HCT116 (cell line): ENCODE results near the gene ZDHHC18. TPM values are rescaled to one million over a fixed set of nuclear protein-coding genes. Genes with fewer than 3 reads are reported as not detected.

Experiments used
- ATAC-seq: fragments of 200-7000 bp; cut with Tn5 transposase; 2 replicates; pipeline ENCODE4 v1.9.1; 2020; ENCODE audit warnings: mild to moderate bottlenecking, moderate library complexity
- BruUV-seq: library from RNA; stranded (reverse); fragments of 400-500 nt; replicated peaks from 2 replicates; lab custom pipeline; 2021; lab: Mats Ljungman, UMichigan
- CTCF ChIA-PET: fragments of 300-600 bp; sonication (Branson Sonifier 250); formaldehyde crosslinking; loops from one replicate; lab custom pipeline; 2021; ENCODE audit warnings: antibody characterized with exemption; lab: Charles Lee
- POLR2A ChIA-PET: fragments of 300-600, 350-600 bp; sonication (Branson Sonifier 250); formaldehyde crosslinking; loops from one replicate; lab custom pipeline; 2021; ENCODE audit warnings: antibody characterized with exemption; lab: Charles Lee
- RAD21 ChIA-PET, 2 experiments: fragments of 300-600 bp; sonication (Branson Sonifier 250); formaldehyde crosslinking; loops; one replicate each; lab custom pipeline; 2023; ENCODE audit warnings: low total read pairs in 2 of 2; ENCODE audit not compliant: uncharacterized antibody in 2 of 2, unreplicated experiment in 2 of 2, low non-redundant PET in 1 of 2; lab: Charles Lee
- DNase-seq: peaks from one replicate; pipeline ENCODE4 v3.0.0-alpha.2; 2010; ENCODE audit warnings: low read depth, low spot score
- H2AFZ ChIP-seq: fragments of 200-600 bp; shearing (Covaris generic), sonication (generic); 2 replicates; pipeline ENCODE4 v1.6.1; 2017; ENCODE audit warnings: low read depth, mixed run types, mixed read lengths, antibody characterized with exemption, low read length; ENCODE audit not compliant: poor library complexity, severe bottlenecking
- H3K27ac ChIP-seq: 2 replicates; pipeline ENCODE4 v1.5.1; 2012; ENCODE audit warnings: low read depth, low read length
- H3K27me3 ChIP-seq: fragments of 200-600 bp; sonication (generic); 2 replicates; pipeline ENCODE4 v1.6.1; 2016; ENCODE audit warnings: mixed run types, low read length, mixed read lengths; ENCODE audit not compliant: insufficient read depth
- H3K36me3 ChIP-seq, 2 experiments: fragments of 200-500 bp in 1 of 2; fragments of 200-600 bp in 1 of 2; sonication (Bioruptor generic) in 1 of 2; sonication (generic) in 1 of 2; 2 replicates each; pipeline versions ENCODE4 v1.5.1 to v1.6.1; 2014 to 2016; ENCODE audit warnings: low read length in 2 of 2, inconsistent platforms in 1 of 2, mixed read lengths in 1 of 2, mixed run types in 1 of 2; ENCODE audit not compliant: insufficient read depth in 2 of 2, control insufficient read depth in 1 of 2
- H3K4me1 ChIP-seq, 2 experiments: fragments of 200-600 bp in 1 of 2; sonication (generic) in 1 of 2; 2 replicates each; pipeline versions ENCODE4 v1.5.1 to v1.6.1; 2012 to 2017; ENCODE audit warnings: low read length in 2 of 2, inconsistent platforms in 1 of 2, mild to moderate bottlenecking in 1 of 2, mixed read lengths in 1 of 2, mixed run types in 1 of 2, moderate library complexity in 1 of 2; ENCODE audit not compliant: insufficient read depth in 2 of 2, control insufficient read depth in 1 of 2
- H3K4me2 ChIP-seq: fragments of 200-600 bp; sonication (generic); 2 replicates; pipeline ENCODE4 v1.6.1; 2017; ENCODE audit warnings: mixed run types, low read length, mixed read lengths
- H3K4me3 ChIP-seq, 2 experiments: fragments of 200-600 bp in 1 of 2; sonication (generic) in 1 of 2; replicated peaks in 1 of 2; 2 replicates each; pipeline ENCODE4 v1.5.1; 2011 to 2016; ENCODE audit warnings: low read length in 2 of 2, control low read depth in 1 of 2, low read depth in 1 of 2, mild to moderate bottlenecking in 1 of 2, mixed read lengths in 1 of 2, mixed run types in 1 of 2
- H3K79me2 ChIP-seq: fragments of 200-600 bp; sonication (generic); 2 replicates; pipeline ENCODE4 v1.6.1; 2017; ENCODE audit warnings: mild to moderate bottlenecking, mixed run types, low read length, moderate library complexity, mixed read lengths; ENCODE audit not compliant: insufficient read depth
- H3K9ac ChIP-seq: fragments of 200-600 bp; sonication (generic); 2 replicates; pipeline ENCODE4 v1.6.1; 2016; ENCODE audit warnings: low read length, mixed read lengths
- H3K9me2 ChIP-seq: fragments of 200-600 bp; sonication (generic), shearing (Covaris generic); 2 replicates; pipeline ENCODE4 v1.6.1; 2017; ENCODE audit warnings: mixed run types, mild to moderate bottlenecking, moderate library complexity; ENCODE audit not compliant: insufficient read depth
- H3K9me3 ChIP-seq, 2 experiments: fragments of 200-500 bp in 1 of 2; fragments of 200-600 bp in 1 of 2; sonication (Bioruptor generic) in 1 of 2; sonication (generic) in 1 of 2; 2 replicates each; pipeline ENCODE4 v1.6.1; 2014 to 2017; ENCODE audit warnings: low read length in 2 of 2, mixed read lengths in 2 of 2, inconsistent platforms in 1 of 2, low read depth in 1 of 2, mild to moderate bottlenecking in 1 of 2, mixed run types in 1 of 2, moderate library complexity in 1 of 2; ENCODE audit not compliant: control insufficient read depth in 1 of 2, insufficient read depth in 1 of 2
- H4K20me1 ChIP-seq: fragments of 200-600 bp; sonication (generic), shearing (Covaris generic); 2 replicates; pipeline ENCODE4 v1.6.1; 2017; ENCODE audit warnings: mixed run types, mild to moderate bottlenecking, moderate library complexity; ENCODE audit not compliant: insufficient read depth
- ATF3 ChIP-seq: IDR thresholded peaks from 2 replicates; pipeline ENCODE4 v1.6.1; 2012
- CBX3 ChIP-seq: IDR thresholded peaks from 2 replicates; pipeline ENCODE4 v1.6.1; 2012; ENCODE audit warnings: low read depth
- CEBPB ChIP-seq: IDR thresholded peaks from 2 replicates; pipeline ENCODE4 v1.6.1; 2012; ENCODE audit warnings: low read depth
- CTCF ChIP-seq, 3 experiments: fragments of 200-600 bp in 1 of 3; sonication (generic) in 1 of 3; IDR thresholded peaks in 2 of 3; conservative IDR thresholded peaks in 1 of 3; 2 replicates each; pipeline ENCODE4 v1.5.1; 2012 to 2017; ENCODE audit warnings: low read depth in 2 of 3, low read length in 2 of 3, antibody characterized with exemption in 1 of 3, borderline replicate concordance in 1 of 3, control low read depth in 1 of 3, mild to moderate bottlenecking in 1 of 3, mixed read lengths in 1 of 3, mixed run types in 1 of 3, moderate library complexity in 1 of 3; ENCODE audit not compliant: insufficient read depth in 1 of 3
- ELF1 ChIP-seq: IDR thresholded peaks from 2 replicates; pipeline ENCODE4 v1.6.1; 2012; ENCODE audit warnings: low read depth, borderline replicate concordance
- EZH2phosphoT487 ChIP-seq: fragments of 200-600 bp; IDR thresholded peaks from 2 replicates; pipeline ENCODE4 v1.6.1; 2018; ENCODE audit warnings: antibody characterized with exemption, borderline replicate concordance
- FOSL1 ChIP-seq: IDR thresholded peaks from 2 replicates; pipeline ENCODE4 v1.6.1; 2012; ENCODE audit warnings: low read depth
- JUND ChIP-seq: IDR thresholded peaks from 2 replicates; pipeline ENCODE4 v1.6.1; 2012
- POLR2A ChIP-seq: IDR thresholded peaks from 2 replicates; pipeline ENCODE4 v1.7.0; 2011; ENCODE audit warnings: borderline replicate concordance; ENCODE audit not compliant: insufficient read depth, insufficient read length; ENCODE audit errors: extremely low read depth
- POLR2AphosphoS5 ChIP-seq: IDR thresholded peaks from 2 replicates; pipeline ENCODE4 v1.6.1; 2011; ENCODE audit warnings: mild to moderate bottlenecking, low read depth, low read length, moderate library complexity
- RAD21 ChIP-seq: IDR thresholded peaks from 2 replicates; pipeline ENCODE4 v1.6.1; 2012; ENCODE audit warnings: low read depth, mild to moderate bottlenecking
- REST ChIP-seq: IDR thresholded peaks from 2 replicates; pipeline ENCODE4 v1.6.1; 2012; ENCODE audit warnings: low read depth
- SIN3A ChIP-seq: IDR thresholded peaks from 2 replicates; pipeline ENCODE4 v1.6.1; 2012; ENCODE audit warnings: low read depth
- SP1 ChIP-seq: IDR thresholded peaks from 2 replicates; pipeline ENCODE4 v1.6.1; 2012; ENCODE audit warnings: low read depth
- SRF ChIP-seq: IDR thresholded peaks from 2 replicates; pipeline ENCODE4 v1.6.1; 2012; ENCODE audit warnings: low read depth
- TCF7L2 ChIP-seq: IDR thresholded peaks from 2 replicates; pipeline ENCODE4 v1.7.0; 2011; ENCODE audit warnings: borderline replicate concordance, inconsistent platforms; ENCODE audit not compliant: insufficient read depth, insufficient read length; ENCODE audit errors: extremely low read depth
- ZBTB33 ChIP-seq: IDR thresholded peaks from 2 replicates; pipeline ENCODE4 v1.6.1; 2011; ENCODE audit warnings: mild to moderate bottlenecking, low read length, moderate library complexity; ENCODE audit not compliant: insufficient replicate concordance; ENCODE audit errors: extremely low read depth
- ZFX ChIP-seq: fragments of 450-650 bp; IDR thresholded peaks from 2 replicates; pipeline ENCODE4 v1.6.1; 2017
- ZNF274 ChIP-seq: fragments of 200-500 bp; sonication (Bioruptor generic); IDR thresholded peaks from 2 replicates; pipeline ENCODE4 v1.6.1; 2014; ENCODE audit warnings: mild to moderate bottlenecking, low read depth, low read length, inconsistent platforms
- intact Hi-C: fragments of 100-400 bp; cut with micrococcal nuclease; formaldehyde crosslinking; loops from 2 replicates; pipeline ENCODE4 v1.10.0; 2022
- total RNA-seq: library from RNA; stranded (reverse); gene quantifications from one replicate; pipeline ENCODE4 v1.2.1, GENCODE V29; 2021; ENCODE audit not compliant: unreplicated experiment

The ZDHHC18 gene
- total RNA-seq, 1 experiment from 2014 or later: 24.4 TPM

- Histone ChIP-seq H3K9me2 (no peaks in the 10 kb centered on the region), H3K27ac (peak overlapping the region; percentile 51; the same call in 1 of the 2 replicates), H3K4me3 (no peak overlapping the region), H3K79me2 (no peaks in the 10 kb centered on the region; the same call in 1 of the 2 replicates), H3K9ac (peak overlapping the region; percentile 26), H3K9me3 (no peaks in the 10 kb centered on the region), H3K4me1 (peaks cover 39 to 73% of the 10 kb centered on the region in 2 experiments), H3K27me3 (no peaks in the 10 kb centered on the region), H3K4me2 (peak overlapping the region; percentile 33), H4K20me1 (no peaks in the 10 kb centered on the region), H2AFZ (no peak overlapping the region), H3K36me3 (peaks cover 8 to 32% of the 10 kb centered on the region in 2 experiments; a peak in 3 of 4 replicates)
- DNase-seq: no peak
- no peak for ATAC-seq
- POLR2A ChIA-PET: no interaction called here
- no TSS peak for BruUV-seq
- CTCF ChIA-PET: no interaction called here
- RAD21 ChIA-PET: no interaction called here
- TF ChIP-seq ZFX (no peak), SIN3A (no peak), ATF3 (no peak), POLR2A (no peak), CTCF (IDR thresholded peaks at IDR 0.05 in 2 of 3, conservative IDR thresholded peaks at IDR 0.05 in 1 of 3; ENCODE audit: borderline replicate concordance in 1 of 3, insufficient read depth in 1 of 3, low read depth in 2 of 3, low read length in 2 of 3) (no peak), REST (no peak), POLR2AphosphoS5 (no peak), RAD21 (no peak), EZH2phosphoT487 (no peak), CBX3 (no peak), ZBTB33 (no peak), ZNF274 (no peak), SP1 (no peak), SRF (no peak), FOSL1 (no peak), CEBPB (no peak), JUND (no peak), ELF1 (no peak), TCF7L2 (no peak)
- TF ChIP-seq, all 23 proteins: peak for 0
- intact Hi-C loops: loop anchor here (1.0 kb wide), 2 partner anchors 10 to 26 kb away; no protein-coding TSS in a partner anchor
Observed at GRCh38 chr1:26852701-26853100, 26.2 kb downstream of the ZDHHC18 start.
